IPS-20b (cell line): ENCODE results near the gene RPN2.
A peak's percentile ranks its signal among the peaks of the same experiment; 100 is the strongest.

Source experiments
- H3K27ac ChIP-seq: one replicate; pipeline ENCODE4 v1.5.1; 2013; ENCODE audit warnings: low read length
- H3K27me3 ChIP-seq: 2 replicates; pipeline ENCODE4 v1.6.1; 2013; ENCODE audit warnings: mild to moderate bottlenecking, low read length, inconsistent platforms; ENCODE audit not compliant: insufficient read depth
- H3K36me3 ChIP-seq: 2 replicates; pipeline ENCODE4 v1.6.1; 2013; ENCODE audit warnings: low read depth, mild to moderate bottlenecking, inconsistent platforms, low read length, moderate library complexity; ENCODE audit not compliant: insufficient read depth
- H3K4me1 ChIP-seq: 2 replicates; pipeline ENCODE4 v1.6.1; 2013; ENCODE audit warnings: mild to moderate bottlenecking, control low read depth, inconsistent platforms, low read length, moderate library complexity; ENCODE audit not compliant: insufficient read depth
- H3K4me3 ChIP-seq: 2 replicates; pipeline ENCODE4 v1.5.1; 2013; ENCODE audit warnings: mild to moderate bottlenecking, low read length, inconsistent platforms
- H3K9ac ChIP-seq: 2 replicates; pipeline ENCODE4 v1.6.1; 2013; ENCODE audit warnings: low read depth, mild to moderate bottlenecking, inconsistent platforms, low read length, moderate library complexity
- H3K9me3 ChIP-seq: 2 replicates; pipeline ENCODE4 v1.6.1; 2013; ENCODE audit warnings: mild to moderate bottlenecking, low read depth, low read length, inconsistent platforms; ENCODE audit not compliant: insufficient read depth

Gene RPN2

DNA sequence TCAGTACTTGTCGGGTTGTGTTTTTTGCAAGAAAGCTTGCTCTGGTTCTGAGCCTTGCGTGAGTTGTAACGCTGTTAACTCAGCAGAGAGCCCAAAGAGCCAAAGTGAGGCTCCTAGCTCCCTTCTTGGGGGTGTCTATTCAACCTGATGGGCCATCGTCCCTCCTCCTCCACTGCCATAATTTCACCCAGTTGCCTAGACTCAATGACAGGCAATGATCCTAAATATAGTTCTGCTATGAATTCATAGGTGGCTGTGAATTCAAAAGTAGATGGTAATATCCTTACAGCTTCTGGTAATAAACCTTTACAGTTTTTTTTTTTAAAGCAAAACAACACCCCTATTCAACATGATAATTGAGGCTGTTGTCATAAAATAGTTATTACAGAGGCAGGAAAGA, 43.0 kb downstream of the RPN2 start:
- Histone ChIP-seq H3K4me3 (no peak overlapping the region), H3K9me3 (no peaks in the 10 kb centered on the region), H3K27ac (no peak overlapping the region), H3K4me1 (peaks cover 9% of the 10 kb centered on the region; the same call in 1 of the 2 replicates), H3K36me3 (peaks cover 96% of the 10 kb centered on the region), H3K27me3 (no peaks in the 10 kb centered on the region), H3K9ac (no peak overlapping the region)

DNA sequence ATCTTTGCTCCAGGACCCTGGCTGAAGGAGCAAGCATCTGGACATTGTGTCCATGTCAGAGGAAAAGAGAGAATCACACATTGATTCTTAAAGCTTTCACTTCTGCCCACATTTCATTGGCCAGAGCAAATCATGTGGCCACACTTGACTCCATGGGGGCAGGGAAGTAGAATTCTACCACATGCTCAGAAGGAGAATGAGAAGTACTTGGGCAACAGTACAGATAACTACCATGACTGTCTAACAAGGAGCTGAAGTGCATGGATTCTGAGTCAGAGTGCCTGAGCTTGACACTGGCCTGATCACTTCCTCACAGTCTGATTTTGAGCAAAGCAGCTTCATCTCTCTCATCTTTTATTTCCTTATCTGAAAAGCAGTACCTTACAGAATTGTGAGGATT, 43.9 kb downstream of the RPN2 start:
- H3K4me3 ChIP-seq, result no peak overlapping the region
- no peaks in the 10 kb centered on the region for H3K9me3 ChIP-seq
- peak overlapping the region; percentile 10; the same call in 1 of the 2 replicates for H3K9ac ChIP-seq
- peaks cover 98% of the 10 kb centered on the region for H3K36me3 ChIP-seq
- H3K27me3 ChIP-seq, result no peaks in the 10 kb centered on the region
- H3K4me1 ChIP-seq, result peaks cover 13% of the 10 kb centered on the region; the same call in 1 of the 2 replicates
- H3K27ac ChIP-seq, result no peak overlapping the region

DNA sequence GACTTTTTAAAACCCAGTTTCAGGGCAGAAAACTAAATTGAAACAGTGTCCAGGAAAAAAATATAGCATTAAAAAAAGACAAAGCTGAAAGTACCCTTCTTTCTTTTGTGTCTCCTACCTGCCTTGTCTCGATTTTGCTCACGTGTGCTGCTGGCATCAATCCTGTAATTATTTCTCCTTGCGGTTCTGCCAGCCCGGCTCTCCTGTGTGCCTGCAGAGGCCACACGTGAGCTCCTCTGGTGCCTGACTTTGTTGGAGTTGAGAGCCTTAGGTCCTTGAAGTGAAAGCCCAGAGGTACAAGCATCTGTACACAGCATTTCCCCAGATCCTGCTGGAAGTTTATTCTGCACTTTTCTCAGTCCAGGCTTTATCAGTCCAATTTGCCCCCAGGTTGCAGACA, 46.0 kb downstream of the RPN2 start:
- H3K27me3 ChIP-seq, result no peaks in the 10 kb centered on the region
- no peak overlapping the region for H3K9ac ChIP-seq
- H3K36me3 ChIP-seq, result peaks cover 96% of the 10 kb centered on the region
- no peak overlapping the region for H3K4me3 ChIP-seq
- no peak overlapping the region for H3K27ac ChIP-seq
- no peaks in the 10 kb centered on the region for H3K9me3 ChIP-seq
- peaks cover 34% of the 10 kb centered on the region for H3K4me1 ChIP-seq

DNA sequence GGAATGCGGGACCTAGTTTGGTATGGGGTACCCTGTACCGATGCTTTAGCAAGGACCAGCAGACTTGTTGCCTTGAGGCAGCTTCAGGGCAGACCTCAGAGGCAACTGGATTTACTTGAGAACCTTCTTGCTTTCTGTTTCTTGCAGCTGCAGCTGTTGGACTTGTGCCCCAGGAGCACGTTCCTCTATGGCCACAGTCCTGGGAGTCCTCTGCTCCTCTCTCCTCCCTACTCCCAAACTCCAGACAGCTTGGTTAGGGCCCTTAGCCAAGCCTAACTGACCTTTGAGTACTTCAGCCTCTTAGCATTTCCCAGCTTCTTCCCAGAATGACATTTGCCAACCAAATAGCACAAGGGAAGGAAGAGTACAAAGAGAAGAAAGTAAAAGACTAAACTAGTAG, 47.8 kb downstream of the RPN2 start:
- H3K27ac ChIP-seq, result no peak overlapping the region
- H3K36me3 ChIP-seq, result peaks cover 98% of the 10 kb centered on the region
- H3K9me3 ChIP-seq, result no peaks in the 10 kb centered on the region
- H3K9ac ChIP-seq, result no peak overlapping the region
- peaks cover 39% of the 10 kb centered on the region for H3K4me1 ChIP-seq
- no peak overlapping the region for H3K4me3 ChIP-seq
- H3K27me3 ChIP-seq, result no peaks in the 10 kb centered on the region

DNA sequence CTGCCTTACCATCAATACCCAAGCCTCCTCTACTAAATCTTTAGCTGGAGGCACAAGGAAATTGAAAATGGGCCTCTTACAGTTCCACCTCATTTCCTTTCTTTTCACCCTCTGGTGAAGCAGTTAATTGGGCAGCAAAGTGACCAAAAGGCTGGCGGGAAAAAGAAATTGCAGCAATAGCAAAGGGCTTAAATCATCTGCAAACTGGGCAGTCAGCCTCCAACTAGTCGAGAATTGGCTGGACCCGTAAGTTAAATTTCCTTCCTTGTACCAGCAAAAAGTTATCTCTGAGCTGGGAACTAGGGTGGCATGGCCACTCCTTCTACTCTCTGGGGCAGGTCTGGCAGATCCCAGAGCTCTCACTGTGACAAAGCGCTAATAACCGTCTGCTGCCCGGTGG, 49.0 kb downstream of the RPN2 start:
- Histone ChIP-seq H3K4me3 (no peak overlapping the region), H3K4me1 (peaks cover 36% of the 10 kb centered on the region), H3K9ac (0 out of 2 replicates have a peak overlapping the region, but pooled peaks have one; percentile 4), H3K9me3 (no peaks in the 10 kb centered on the region), H3K36me3 (peaks cover 98% of the 10 kb centered on the region), H3K27me3 (no peaks in the 10 kb centered on the region), H3K27ac (peak overlapping the region; percentile 22)

DNA sequence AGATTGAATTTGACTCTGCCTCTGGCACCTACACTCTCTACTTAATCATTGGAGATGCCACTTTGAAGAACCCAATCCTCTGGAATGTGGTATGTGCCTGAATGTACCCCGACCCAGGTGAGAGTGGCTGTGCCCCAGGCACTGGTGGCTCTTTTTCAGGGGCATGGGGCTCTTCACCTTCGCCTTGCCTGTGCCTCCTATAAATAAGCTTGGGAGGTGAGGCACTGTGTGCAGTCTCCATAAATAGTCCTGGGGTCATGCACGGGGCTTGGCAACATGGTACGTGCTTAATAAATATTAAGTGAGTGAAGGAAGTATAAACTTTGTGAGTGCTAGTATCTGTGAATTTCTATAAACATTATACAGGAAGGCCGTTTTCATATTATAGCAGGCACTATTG, 49.5 kb downstream of the RPN2 start:
- H3K27ac ChIP-seq, result no peak overlapping the region
- 0 out of 2 replicates have a peak overlapping the region, but pooled peaks have one; percentile 56 for H3K9ac ChIP-seq
- H3K4me1 ChIP-seq, result peaks cover 36% of the 10 kb centered on the region
- H3K9me3 ChIP-seq, result no peaks in the 10 kb centered on the region
- H3K36me3 ChIP-seq, result peaks cover 98% of the 10 kb centered on the region
- no peaks in the 10 kb centered on the region for H3K27me3 ChIP-seq
- no peak overlapping the region for H3K4me3 ChIP-seq

DNA sequence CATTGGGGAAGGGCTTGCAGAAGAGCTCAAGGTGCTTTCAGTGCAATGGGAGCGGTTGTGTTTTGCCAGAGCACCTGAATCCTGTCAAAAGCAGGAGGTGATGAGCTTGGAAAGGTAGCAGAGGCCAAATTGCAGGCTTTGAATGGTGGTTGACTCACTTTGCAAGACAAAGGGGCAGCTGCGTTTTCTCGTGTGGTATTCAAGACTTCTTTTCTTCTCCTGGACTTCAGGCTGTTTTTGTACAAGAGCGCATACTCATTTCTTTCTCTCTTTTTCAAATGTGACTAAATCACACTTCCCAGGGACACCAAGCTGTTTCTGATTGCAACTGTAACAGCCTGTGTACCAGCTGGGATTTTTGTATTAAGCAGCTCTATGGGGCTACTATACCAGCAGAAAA, 50.2 kb downstream of the RPN2 start:
- Histone ChIP-seq H3K9me3 (no peaks in the 10 kb centered on the region), H3K36me3 (peaks cover 98% of the 10 kb centered on the region), H3K9ac (peak overlapping the region; percentile 56), H3K27ac (peak overlapping the region; percentile 90), H3K27me3 (no peaks in the 10 kb centered on the region), H3K4me1 (peaks cover 36% of the 10 kb centered on the region), H3K4me3 (peak overlapping the region; percentile 30; the same call in 1 of the 2 replicates)

DNA sequence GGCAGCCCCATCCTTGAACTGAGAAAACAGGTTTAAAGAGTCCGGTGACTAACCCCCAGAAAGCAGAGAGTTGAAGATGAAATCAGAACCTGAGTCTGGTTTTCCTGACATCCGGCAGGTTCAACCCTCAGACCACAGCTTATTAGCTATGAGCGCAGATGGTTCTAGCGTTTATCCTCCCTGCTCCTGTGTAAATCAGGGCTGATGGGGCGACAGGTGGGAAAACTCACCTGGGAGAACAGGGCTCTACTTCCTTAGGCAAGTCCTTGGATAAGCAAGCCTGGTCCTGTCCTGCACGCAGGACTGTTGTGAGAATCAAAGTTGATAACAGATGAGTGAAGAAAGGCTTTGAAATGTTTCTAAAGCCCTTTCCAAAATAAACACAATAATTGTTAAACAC, 51.1 kb downstream of the RPN2 start:
- H3K9ac ChIP-seq, result peak overlapping the region; percentile 56; the same call in 1 of the 2 replicates
- peak overlapping the region; percentile 90 for H3K27ac ChIP-seq
- no peaks in the 10 kb centered on the region for H3K9me3 ChIP-seq
- H3K36me3 ChIP-seq, result peaks cover 98% of the 10 kb centered on the region
- H3K4me1 ChIP-seq, result peaks cover 36% of the 10 kb centered on the region
- H3K27me3 ChIP-seq, result no peaks in the 10 kb centered on the region
- H3K4me3 ChIP-seq, result no peak overlapping the region

DNA sequence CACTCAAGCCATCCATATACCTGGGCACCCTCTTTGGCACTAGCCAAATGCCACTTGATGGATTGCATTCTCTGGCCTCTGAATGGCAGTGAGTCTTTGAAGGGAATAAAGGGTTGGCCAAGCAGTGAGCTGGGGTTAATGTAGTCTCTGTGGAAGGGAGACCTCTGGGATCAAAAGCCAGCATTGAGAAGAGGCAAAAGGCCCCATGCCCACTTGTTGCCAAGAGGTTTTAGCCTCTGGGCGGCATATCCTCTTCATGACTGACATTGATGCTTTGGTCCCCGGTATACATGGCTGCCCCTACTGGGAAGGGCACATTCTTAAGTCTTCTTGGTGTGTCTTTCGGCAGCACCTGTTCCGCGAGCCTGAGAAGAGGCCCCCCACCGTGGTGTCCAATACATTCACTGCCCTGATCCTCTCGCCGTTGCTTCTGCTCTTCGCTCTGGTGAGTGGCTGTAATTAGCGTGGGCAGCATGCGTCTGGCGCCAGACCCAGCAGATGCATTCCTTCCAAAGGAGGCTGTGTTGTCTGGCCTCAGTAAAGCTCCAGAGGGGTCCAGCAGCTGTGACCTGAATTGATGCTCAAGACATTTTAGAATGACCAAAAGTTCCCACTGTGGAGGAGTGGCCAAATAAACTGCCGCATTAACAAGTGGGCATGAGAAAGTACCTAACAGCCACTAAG, 53.0 kb downstream of the RPN2 start:
- H3K36me3 ChIP-seq, result peaks cover 96% of the 10 kb centered on the region
- H3K4me3 ChIP-seq, result no peak overlapping the region
- peak overlapping the region; percentile 5 for H3K27ac ChIP-seq
- peaks cover 36% of the 10 kb centered on the region for H3K4me1 ChIP-seq
- no peaks in the 10 kb centered on the region for H3K9me3 ChIP-seq
- H3K9ac ChIP-seq, result no peak overlapping the region
- H3K27me3 ChIP-seq, result no peaks in the 10 kb centered on the region

DNA sequence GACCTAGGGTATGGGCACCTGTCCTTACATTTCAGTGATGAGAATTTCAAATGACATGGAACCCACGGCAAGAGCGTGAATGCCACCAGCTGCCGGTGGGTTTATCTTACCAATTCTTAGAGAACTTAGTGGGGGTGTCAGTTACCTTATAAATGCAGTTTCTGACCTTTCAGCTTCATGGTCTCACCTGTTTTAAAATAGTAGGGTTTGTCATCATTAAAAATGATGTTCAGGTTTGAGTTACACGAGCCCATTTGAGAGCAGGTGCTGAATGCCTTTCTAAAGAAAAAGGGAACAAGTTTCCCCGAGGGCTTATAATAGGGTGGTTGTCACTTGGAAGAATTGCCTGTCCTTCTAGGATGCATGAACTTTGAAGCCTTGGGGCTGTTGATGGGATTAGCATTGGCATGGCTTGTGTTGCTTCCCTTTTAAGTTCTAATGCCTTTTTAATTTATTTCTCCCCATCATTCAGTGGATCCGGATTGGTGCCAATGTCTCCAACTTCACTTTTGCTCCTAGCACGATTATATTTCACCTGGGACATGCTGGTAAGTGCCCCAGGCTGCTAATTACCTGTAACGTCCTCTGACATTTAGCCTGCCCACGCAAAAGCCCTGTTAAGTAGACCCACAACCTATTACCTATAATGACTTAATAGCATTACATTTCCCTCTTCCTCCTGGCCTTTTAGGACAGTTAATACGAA, 54.6 kb downstream of the RPN2 start:
- Histone ChIP-seq H3K9ac (no peak overlapping the region), H3K27ac (no peak overlapping the region), H3K4me3 (no peak overlapping the region), H3K27me3 (no peaks in the 10 kb centered on the region), H3K4me1 (peaks cover 25% of the 10 kb centered on the region), H3K36me3 (peaks cover 96% of the 10 kb centered on the region), H3K9me3 (no peaks in the 10 kb centered on the region)

DNA sequence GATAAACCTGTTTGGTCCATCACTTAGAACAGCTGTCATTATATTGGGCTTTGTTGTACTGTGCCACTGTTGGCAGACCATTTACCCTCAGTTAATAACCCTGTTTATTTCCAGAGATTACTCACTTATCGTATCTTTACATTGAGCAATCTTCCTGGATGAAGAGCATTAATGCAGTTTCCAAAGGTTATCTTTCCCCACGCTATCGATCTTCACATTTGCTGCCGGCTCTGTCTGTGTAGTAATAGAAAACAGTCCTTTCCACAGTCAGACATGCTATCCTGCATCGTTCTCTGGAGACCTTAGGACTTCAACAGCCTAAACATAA, 55.1 kb downstream of the RPN2 start:
- Histone ChIP-seq H3K27me3 (no peaks in the 10 kb centered on the region), H3K27ac (no peak overlapping the region), H3K9ac (no peak overlapping the region), H3K4me3 (no peak overlapping the region), H3K9me3 (no peaks in the 10 kb centered on the region), H3K36me3 (peaks cover 96% of the 10 kb centered on the region), H3K4me1 (peaks cover 20% of the 10 kb centered on the region)

DNA sequence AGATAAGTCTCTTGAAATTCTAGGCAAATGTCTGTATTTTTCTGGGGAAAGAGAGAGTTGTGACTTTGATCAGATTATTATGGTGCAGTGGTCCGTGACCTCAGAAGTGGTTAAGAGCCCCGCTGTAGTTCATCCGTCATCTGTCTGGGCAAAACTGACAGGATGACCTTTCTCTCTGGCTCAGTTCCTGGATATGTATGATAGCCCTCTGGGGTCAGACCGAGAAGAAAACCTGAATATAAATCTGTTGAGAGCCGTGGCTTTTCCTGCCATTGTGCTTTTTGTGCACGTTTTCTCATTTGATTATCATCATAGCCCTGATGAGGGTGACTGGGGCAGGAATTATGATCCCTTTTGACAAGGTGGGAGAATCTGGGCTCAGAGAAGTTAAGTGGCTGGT, 55.9 kb downstream of the RPN2 start:
- H3K36me3 ChIP-seq, result peaks cover 97% of the 10 kb centered on the region
- H3K9ac ChIP-seq, result no peak overlapping the region
- no peak overlapping the region for H3K27ac ChIP-seq

More for the DNA sequence above, 55.9 kb downstream of the RPN2 start:
- Histone ChIP-seq H3K27me3 (no peaks in the 10 kb centered on the region), H3K4me3 (no peak overlapping the region), H3K9me3 (no peaks in the 10 kb centered on the region), H3K4me1 (peaks cover 12% of the 10 kb centered on the region; the same call in 1 of the 2 replicates)
